SJSA1 (cell line): ENCODE results near the gene DNMBP. TPM values are rescaled to one million over a fixed set of nuclear protein-coding genes. Genes with fewer than 3 reads are reported as not detected.

Experiments used
- DNase-seq, 2 experiments: peaks; one replicate each; pipeline ENCODE4 v3.0.0-alpha.2; 2015 to 2020; ENCODE audit warnings: low spot score in 2 of 2, low read depth in 1 of 2
- H3K27ac ChIP-seq: fragments of 250-450 bp; sonication (Bioruptor Pico); 2 replicates; pipeline ENCODE4 v1.5.1; 2020; ENCODE audit warnings: mild to moderate bottlenecking, moderate library complexity
- H3K27me3 ChIP-seq: fragments of 250-450 bp; sonication (Bioruptor Pico); replicated peaks from 2 replicates; pipeline ENCODE4 v1.5.1; 2020; ENCODE audit warnings: mild to moderate bottlenecking, moderate library complexity
- H3K36me3 ChIP-seq: fragments of 250-450 bp; sonication (Bioruptor Pico); 2 replicates; pipeline ENCODE4 v1.5.1; 2020; ENCODE audit warnings: mild to moderate bottlenecking
- H3K4me1 ChIP-seq: fragments of 250-450 bp; sonication (Bioruptor Pico); replicated peaks from 2 replicates; pipeline ENCODE4 v1.6.1; 2021; ENCODE audit warnings: mild to moderate bottlenecking
- H3K4me3 ChIP-seq: fragments of 250-450 bp; sonication (Bioruptor Pico); 2 replicates; pipeline ENCODE4 v1.5.1; 2020; ENCODE audit warnings: mild to moderate bottlenecking
- H3K9me3 ChIP-seq: fragments of 250-450 bp; sonication (Bioruptor Pico); replicated peaks from 2 replicates; pipeline ENCODE4 v1.5.1; 2020; ENCODE audit warnings: mild to moderate bottlenecking
- total RNA-seq: library from RNA; depleted of rRNA; stranded (reverse); fragments of >200 nt; shearing (Covaris generic); gene quantifications from 2 replicates; pipeline ENCODE4 v1.2.3, GENCODE V29; 2014; rRNA removed

The DNMBP gene
- total RNA-seq: 7.7 and 11.0 TPM in 2 replicates

- Histone ChIP-seq H3K4me1 (peaks cover 52% of the 10 kb centered on the region), H3K27me3 (no peaks in the 10 kb centered on the region), H3K27ac (peak within 1 kb of the TSS; percentile 34; the same call in 1 of the 2 replicates), H3K4me3 (peak within 1 kb of the TSS; percentile 78), H3K9me3 (no peaks in the 10 kb centered on the region), H3K36me3 (peaks cover 5% of the 10 kb centered on the region)
- DNase-seq: peak; percentile 73 to 86
Measured at GRCh38 chr10:100009793-100010676, at the start of gene DNMBP. Gene DNMBP, minus strand, starts transcription at chr10:100009947. Its CDS starts 37,823 bp downstream, at chr10:99972124.

GRCh38 chr10:100057948-100058347 lies 48.2 kb upstream of the DNMBP start:
- H3K27ac ChIP-seq: no peak overlapping the region
- H3K36me3 ChIP-seq: no peaks in the 10 kb centered on the region
- no peak for DNase-seq
- H3K4me3 ChIP-seq: no peak overlapping the region
- peaks cover 21% of the 10 kb centered on the region; the same call in 1 of the 2 replicates for H3K27me3 ChIP-seq
- peaks cover 2% of the 10 kb centered on the region; the same call in 1 of the 2 replicates for H3K9me3 ChIP-seq
- H3K4me1 ChIP-seq: no peaks in the 10 kb centered on the region

GRCh38 chr10:100053686-100054460 lies 44.1 kb upstream of the DNMBP start:
- Histone ChIP-seq H3K36me3 (no peaks in the 10 kb centered on the region), H3K27ac (no peak overlapping the region), H3K27me3 (peaks cover 21% of the 10 kb centered on the region; the same call in 1 of the 2 replicates), H3K4me3 (no peak overlapping the region), H3K9me3 (peaks cover 2% of the 10 kb centered on the region; the same call in 1 of the 2 replicates), H3K4me1 (no peaks in the 10 kb centered on the region)
- DNase-seq: no peak

- Histone ChIP-seq H3K36me3 (no peaks in the 10 kb centered on the region), H3K27me3 (no peaks in the 10 kb centered on the region), H3K27ac (no peak overlapping the region), H3K4me1 (peaks cover 11% of the 10 kb centered on the region), H3K4me3 (no peak overlapping the region), H3K9me3 (no peaks in the 10 kb centered on the region)
- DNase-seq: peak; percentile 65 to 87
Measured at GRCh38 chr10:100046021-100046486, 36.3 kb upstream of the DNMBP start.

- no peak for DNase-seq
- Histone ChIP-seq H3K4me3 (no peak overlapping the region), H3K27me3 (no peaks in the 10 kb centered on the region), H3K27ac (no peak overlapping the region), H3K9me3 (no peaks in the 10 kb centered on the region), H3K4me1 (peaks cover 11% of the 10 kb centered on the region), H3K36me3 (no peaks in the 10 kb centered on the region)
Measured at GRCh38 chr10:100045592-100045991, 35.8 kb upstream of the DNMBP start.

GRCh38 chr10:100043796-100044195 lies 34.0 kb upstream of the DNMBP start:
- peaks cover 11% of the 10 kb centered on the region for H3K4me1 ChIP-seq
- no peaks in the 10 kb centered on the region for H3K27me3 ChIP-seq
- no peak overlapping the region for H3K4me3 ChIP-seq
- DNase-seq: no peak
- no peak overlapping the region for H3K27ac ChIP-seq
- no peaks in the 10 kb centered on the region for H3K36me3 ChIP-seq
- no peaks in the 10 kb centered on the region for H3K9me3 ChIP-seq

- no peaks in the 10 kb centered on the region for H3K9me3 ChIP-seq
- no peak overlapping the region for H3K27ac ChIP-seq
- H3K36me3 ChIP-seq: no peaks in the 10 kb centered on the region
- H3K4me1 ChIP-seq: peaks cover 11% of the 10 kb centered on the region
- no peak for DNase-seq
- H3K4me3 ChIP-seq: no peak overlapping the region
- H3K27me3 ChIP-seq: no peaks in the 10 kb centered on the region
Measured at GRCh38 chr10:100043344-100043743, 33.6 kb upstream of the DNMBP start.

- Histone ChIP-seq H3K4me1 (peaks cover 11% of the 10 kb centered on the region), H3K9me3 (no peaks in the 10 kb centered on the region), H3K36me3 (no peaks in the 10 kb centered on the region), H3K27ac (no peak overlapping the region), H3K4me3 (no peak overlapping the region), H3K27me3 (no peaks in the 10 kb centered on the region)
- DNase-seq: no peak
Measured at GRCh38 chr10:100041306-100042002, 31.7 kb upstream of the DNMBP start.

- Histone ChIP-seq H3K4me1 (no peaks in the 10 kb centered on the region), H3K4me3 (no peak overlapping the region)
- no peak for DNase-seq
Measured at GRCh38 chr10:100038561-100039071, 28.9 kb upstream of the DNMBP start.

GRCh38 chr10:100037758-100038315 lies 28.1 kb upstream of the DNMBP start:
- Histone ChIP-seq H3K4me1 (no peaks in the 10 kb centered on the region), H3K27me3 (no peaks in the 10 kb centered on the region), H3K9me3 (no peaks in the 10 kb centered on the region), H3K36me3 (no peaks in the 10 kb centered on the region), H3K4me3 (no peak overlapping the region), H3K27ac (no peak overlapping the region)
- DNase-seq: no peak

More at GRCh38 chr10:100038561-100039071, 28.9 kb upstream of the DNMBP start:
- no peaks in the 10 kb centered on the region for H3K9me3 ChIP-seq
- H3K27me3 ChIP-seq: no peaks in the 10 kb centered on the region
- H3K36me3 ChIP-seq: no peaks in the 10 kb centered on the region
- H3K27ac ChIP-seq: no peak overlapping the region

GRCh38 chr10:100036850-100037249 lies 27.1 kb upstream of the DNMBP start:
- no peaks in the 10 kb centered on the region for H3K4me1 ChIP-seq
- H3K4me3 ChIP-seq: no peak overlapping the region
- no peak overlapping the region for H3K27ac ChIP-seq
- H3K27me3 ChIP-seq: no peaks in the 10 kb centered on the region
- no peaks in the 10 kb centered on the region for H3K36me3 ChIP-seq
- no peaks in the 10 kb centered on the region for H3K9me3 ChIP-seq
- DNase-seq: no peak

- Histone ChIP-seq H3K27ac (no peak overlapping the region), H3K4me1 (no peaks in the 10 kb centered on the region), H3K36me3 (no peaks in the 10 kb centered on the region), H3K9me3 (no peaks in the 10 kb centered on the region), H3K4me3 (no peak overlapping the region), H3K27me3 (no peaks in the 10 kb centered on the region)
- DNase-seq: no peak
Measured at GRCh38 chr10:100033766-100034418, 24.1 kb upstream of the DNMBP start.
